GM23338 (cell line): ENCODE measurements around the gene GNAO1. TPM values are rescaled to one million over a fixed set of nuclear protein-coding genes. Genes with fewer than 3 reads are reported as not detected.

Experiments
- ATAC-seq: fragments of 200-7000 bp; cut with Tn5 transposase; 3 replicates; pipeline ENCODE4 v1.9.1; 2020
- DNase-seq: peaks from one replicate; pipeline ENCODE4 v3.0.0-alpha.2; 2015; ENCODE audit warnings: low spot score
- H2AFZ ChIP-seq: fragments of 200-600 bp; sonication (generic); 2 replicates; pipeline ENCODE4 v1.8.0; 2016; ENCODE audit warnings: antibody characterized with exemption, mild to moderate bottlenecking, moderate library complexity
- H3F3A ChIP-seq: fragments of 200-600 bp; sonication (generic); replicated peaks from 2 replicates; pipeline ENCODE4 v1.8.0; 2017; ENCODE audit warnings: antibody characterized with exemption, mixed run types, low read depth
- H3K27ac ChIP-seq: fragments of 200-600 bp; sonication (generic); 2 replicates; pipeline ENCODE4 v1.6.1; 2016; ENCODE audit warnings: low read depth
- H3K27me3 ChIP-seq: fragments of 200-600 bp; sonication (generic); 2 replicates; pipeline ENCODE4 v1.8.0; 2016; ENCODE audit warnings: mild to moderate bottlenecking, mixed run types, moderate library complexity; ENCODE audit not compliant: insufficient read depth
- H3K36me3 ChIP-seq: fragments of 200-600 bp; sonication (generic); 2 replicates; pipeline ENCODE4 v1.8.0; 2016; ENCODE audit warnings: mild to moderate bottlenecking; ENCODE audit not compliant: insufficient read depth
- H3K4me1 ChIP-seq: fragments of 200-600 bp; sonication (generic); 2 replicates; pipeline ENCODE4 v1.8.0; 2016; ENCODE audit warnings: mild to moderate bottlenecking, moderate library complexity; ENCODE audit not compliant: insufficient read depth
- H3K4me2 ChIP-seq: fragments of 200-600 bp; sonication (generic); 2 replicates; pipeline ENCODE4 v1.7.1; 2017; ENCODE audit warnings: mixed run types
- H3K4me3 ChIP-seq: fragments of 200-600 bp; sonication (generic); 2 replicates; pipeline ENCODE4 v1.6.1; 2016; ENCODE audit warnings: mixed run types
- H3K79me2 ChIP-seq: fragments of 200-600 bp; sonication (generic); replicated peaks from 2 replicates; pipeline ENCODE4 v1.8.0; 2017; ENCODE audit warnings: mild to moderate bottlenecking; ENCODE audit not compliant: insufficient read depth
- H3K9me2 ChIP-seq: fragments of 200-600 bp; sonication (generic); 2 replicates; pipeline ENCODE4 v1.8.0; 2017; ENCODE audit not compliant: insufficient read depth
- H4K20me1 ChIP-seq: fragments of 200-600 bp; sonication (generic); replicated peaks from 2 replicates; pipeline ENCODE4 v1.8.0; 2017; ENCODE audit warnings: mild to moderate bottlenecking; ENCODE audit not compliant: insufficient read depth
- H3K27ac Mint-ChIP-seq: 2 replicates; pipeline ENCODE4 v1.8.0; 2020; ENCODE audit warnings: inconsistent platforms, mild to moderate bottlenecking, moderate library complexity, mixed read lengths
- H3K27me3 Mint-ChIP-seq: 3 replicates; pipeline ENCODE4 v1.8.0; 2022; ENCODE audit warnings: low read depth, mild to moderate bottlenecking, moderate library complexity, mixed read lengths, inconsistent platforms; ENCODE audit not compliant: insufficient read depth, poor library complexity
- H3K36me3 Mint-ChIP-seq: 3 replicates; pipeline ENCODE4 v1.8.0; 2021; ENCODE audit warnings: low read depth, mild to moderate bottlenecking, inconsistent platforms, moderate library complexity, mixed read lengths
- H3K4me1 Mint-ChIP-seq: 3 replicates; pipeline ENCODE4 v1.8.0; 2020; ENCODE audit warnings: mild to moderate bottlenecking, inconsistent platforms, mixed read lengths
- H3K4me3 Mint-ChIP-seq: 3 replicates; pipeline ENCODE4 v1.8.0; 2021; ENCODE audit warnings: moderate library complexity, mild to moderate bottlenecking, inconsistent platforms, mixed read lengths
- H3K9me3 Mint-ChIP-seq: 3 replicates; pipeline ENCODE4 v1.8.0; 2020; ENCODE audit warnings: moderate library complexity, mild to moderate bottlenecking, inconsistent platforms, mixed read lengths
- CREB1 ChIP-seq: fragments of 250-450 bp; sonication (Bioruptor Pico); IDR thresholded peaks from 2 replicates; pipeline ENCODE4 v1.5.0; 2020; ENCODE audit warnings: low read depth, mild to moderate bottlenecking, moderate library complexity
- EZH2 ChIP-seq: fragments of 200-600 bp; sonication (generic); IDR thresholded peaks from one replicate; pipeline ENCODE4 v1.8.0; 2017; ENCODE audit warnings: antibody characterized with exemption, mild to moderate bottlenecking, low read depth; ENCODE audit not compliant: unreplicated experiment
- EZH2phosphoT487 ChIP-seq: fragments of 200-600 bp; sonication (generic); IDR thresholded peaks from one replicate; pipeline ENCODE4 v1.8.1; 2018; ENCODE audit warnings: antibody characterized with exemption; ENCODE audit not compliant: unreplicated experiment
- JUNB ChIP-seq: IDR thresholded peaks from one replicate; pipeline ENCODE4 v1.6.1; 2016; ENCODE audit warnings: antibody characterized with exemption; ENCODE audit not compliant: unreplicated experiment
- NANOG ChIP-seq: IDR thresholded peaks from 2 replicates; pipeline ENCODE4 v1.6.1; 2016; ENCODE audit warnings: antibody characterized with exemption, borderline replicate concordance
- POLR2AphosphoS5 ChIP-seq: IDR thresholded peaks from 2 replicates; pipeline ENCODE4 v1.6.1; 2016; ENCODE audit warnings: antibody characterized with exemption, low read depth
- STAT1 ChIP-seq: IDR thresholded peaks from one replicate; pipeline ENCODE4 v1.6.1; 2016; ENCODE audit warnings: antibody characterized with exemption; ENCODE audit not compliant: unreplicated experiment
- ZNF114 ChIP-seq: fragments of 250-450 bp; sonication (Bioruptor Pico); IDR thresholded peaks from 2 replicates; pipeline ENCODE4 v1.5.0; 2020; ENCODE audit warnings: mild to moderate bottlenecking, moderate library complexity
- ZNF331 ChIP-seq: fragments of 250-450 bp; sonication (Bioruptor Pico); IDR thresholded peaks from 2 replicates; pipeline ENCODE4 v1.5.0; 2020; ENCODE audit warnings: low read depth, mild to moderate bottlenecking, moderate library complexity
- polyA plus RNA-seq: library from polyadenylated mRNA; unstranded; fragments of >200 nt; fragmentation: Nextera tagmentation; extraction: Ambion mirVana; gene quantifications from 2 replicates; pipeline ENCODE4 v1.2.1, GENCODE V29; 2016
- total RNA-seq: library from RNA; depleted of rRNA; stranded (reverse); fragments of >200 nt; shearing (Covaris generic); gene quantifications from 2 replicates; pipeline ENCODE4 v1.2.3, GENCODE V29; 2014
- TF ChIP-seq, protein P1 (sequence below): IDR thresholded peaks from one replicate; pipeline ENCODE4 v1.6.1; 2018; ENCODE audit warnings: antibody characterized with exemption; ENCODE audit not compliant: unreplicated experiment
- TF ChIP-seq, protein P2 (sequence below), 2 experiments: fragments of 200-600 bp in 1 of 2; sonication (generic) in 1 of 2; conservative IDR thresholded peaks; 2 replicates each; pipeline versions ENCODE4 v1.5.1 to v1.6.1; 2016 to 2017; ENCODE audit warnings: antibody characterized with exemption in 2 of 2, low read depth in 2 of 2, mild to moderate bottlenecking in 2 of 2, moderate library complexity in 1 of 2
- TF ChIP-seq, protein P3 (sequence below): IDR thresholded peaks from 2 replicates; pipeline ENCODE4 v1.6.1; 2016; ENCODE audit warnings: antibody characterized with exemption

The GNAO1 gene
- total and polyA plus RNA-seq, 2 experiments from 2014 or later = 6.5 to 24.8 TPM

DNA sequence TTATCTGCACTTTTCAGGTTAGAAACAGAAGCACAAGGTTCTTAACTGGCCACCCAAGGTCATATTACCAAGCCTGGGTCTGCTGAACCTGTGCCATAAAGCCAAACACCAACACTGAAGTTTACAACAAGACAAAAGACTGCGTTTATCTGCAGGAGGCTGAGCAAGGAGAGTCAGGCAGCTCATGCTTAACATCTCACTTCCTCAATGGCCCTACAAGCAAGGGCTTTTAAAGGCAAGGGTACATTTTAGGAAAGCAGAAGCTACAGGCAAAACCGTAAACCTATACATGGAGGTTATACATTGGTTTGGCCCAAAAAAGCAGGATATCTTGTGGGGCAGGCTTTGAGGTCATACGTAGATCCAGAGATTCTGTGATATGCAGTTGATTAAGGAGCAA is 91.2 kb downstream of the GNAO1 start:
- Histone ChIP-seq H3K79me2 (no peaks in the 10 kb centered on the region), H3K4me1 (peaks cover 24% of the 10 kb centered on the region), H2AFZ (peak overlapping the region; percentile 35; the same call in 1 of the 2 replicates), H3K36me3 (no peaks in the 10 kb centered on the region), H3K9me2 (peaks cover 15% of the 10 kb centered on the region), H3K27me3 (no peaks in the 10 kb centered on the region), H3F3A (0 out of 2 replicates have a peak, but pooled peaks cover 3% of the 10 kb centered on the region), H3K27ac (peak overlapping the region; percentile 11), H3K4me2 (peak overlapping the region; percentile 23), H4K20me1 (no peaks in the 10 kb centered on the region), H3K4me3 (peak overlapping the region; percentile 3; the same call in 1 of the 2 replicates)
- TF ChIP-seq NANOG (no peak), ZNF331 (no peak), EZH2phosphoT487 (no peak), POLR2AphosphoS5 (no peak), EZH2 (no peak), JUNB (no peak), CREB1 (CRISPR knock-in tag) (no peak), STAT1 (no peak), ZNF114 (CRISPR knock-in tag) (no peak)
- TF ChIP-seq, protein P1, sequence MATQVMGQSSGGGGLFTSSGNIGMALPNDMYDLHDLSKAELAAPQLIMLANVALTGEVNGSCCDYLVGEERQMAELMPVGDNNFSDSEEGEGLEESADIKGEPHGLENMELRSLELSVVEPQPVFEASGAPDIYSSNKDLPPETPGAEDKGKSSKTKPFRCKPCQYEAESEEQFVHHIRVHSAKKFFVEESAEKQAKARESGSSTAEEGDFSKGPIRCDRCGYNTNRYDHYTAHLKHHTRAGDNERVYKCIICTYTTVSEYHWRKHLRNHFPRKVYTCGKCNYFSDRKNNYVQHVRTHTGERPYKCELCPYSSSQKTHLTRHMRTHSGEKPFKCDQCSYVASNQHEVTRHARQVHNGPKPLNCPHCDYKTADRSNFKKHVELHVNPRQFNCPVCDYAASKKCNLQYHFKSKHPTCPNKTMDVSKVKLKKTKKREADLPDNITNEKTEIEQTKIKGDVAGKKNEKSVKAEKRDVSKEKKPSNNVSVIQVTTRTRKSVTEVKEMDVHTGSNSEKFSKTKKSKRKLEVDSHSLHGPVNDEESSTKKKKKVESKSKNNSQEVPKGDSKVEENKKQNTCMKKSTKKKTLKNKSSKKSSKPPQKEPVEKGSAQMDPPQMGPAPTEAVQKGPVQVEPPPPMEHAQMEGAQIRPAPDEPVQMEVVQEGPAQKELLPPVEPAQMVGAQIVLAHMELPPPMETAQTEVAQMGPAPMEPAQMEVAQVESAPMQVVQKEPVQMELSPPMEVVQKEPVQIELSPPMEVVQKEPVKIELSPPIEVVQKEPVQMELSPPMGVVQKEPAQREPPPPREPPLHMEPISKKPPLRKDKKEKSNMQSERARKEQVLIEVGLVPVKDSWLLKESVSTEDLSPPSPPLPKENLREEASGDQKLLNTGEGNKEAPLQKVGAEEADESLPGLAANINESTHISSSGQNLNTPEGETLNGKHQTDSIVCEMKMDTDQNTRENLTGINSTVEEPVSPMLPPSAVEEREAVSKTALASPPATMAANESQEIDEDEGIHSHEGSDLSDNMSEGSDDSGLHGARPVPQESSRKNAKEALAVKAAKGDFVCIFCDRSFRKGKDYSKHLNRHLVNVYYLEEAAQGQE = no peak
- TF ChIP-seq, protein P2, sequence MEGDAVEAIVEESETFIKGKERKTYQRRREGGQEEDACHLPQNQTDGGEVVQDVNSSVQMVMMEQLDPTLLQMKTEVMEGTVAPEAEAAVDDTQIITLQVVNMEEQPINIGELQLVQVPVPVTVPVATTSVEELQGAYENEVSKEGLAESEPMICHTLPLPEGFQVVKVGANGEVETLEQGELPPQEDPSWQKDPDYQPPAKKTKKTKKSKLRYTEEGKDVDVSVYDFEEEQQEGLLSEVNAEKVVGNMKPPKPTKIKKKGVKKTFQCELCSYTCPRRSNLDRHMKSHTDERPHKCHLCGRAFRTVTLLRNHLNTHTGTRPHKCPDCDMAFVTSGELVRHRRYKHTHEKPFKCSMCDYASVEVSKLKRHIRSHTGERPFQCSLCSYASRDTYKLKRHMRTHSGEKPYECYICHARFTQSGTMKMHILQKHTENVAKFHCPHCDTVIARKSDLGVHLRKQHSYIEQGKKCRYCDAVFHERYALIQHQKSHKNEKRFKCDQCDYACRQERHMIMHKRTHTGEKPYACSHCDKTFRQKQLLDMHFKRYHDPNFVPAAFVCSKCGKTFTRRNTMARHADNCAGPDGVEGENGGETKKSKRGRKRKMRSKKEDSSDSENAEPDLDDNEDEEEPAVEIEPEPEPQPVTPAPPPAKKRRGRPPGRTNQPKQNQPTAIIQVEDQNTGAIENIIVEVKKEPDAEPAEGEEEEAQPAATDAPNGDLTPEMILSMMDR (conservative IDR thresholded peaks at IDR 0.05; ENCODE audit: low read depth in 2 of 2) = no peak
- TF ChIP-seq, protein P3, sequence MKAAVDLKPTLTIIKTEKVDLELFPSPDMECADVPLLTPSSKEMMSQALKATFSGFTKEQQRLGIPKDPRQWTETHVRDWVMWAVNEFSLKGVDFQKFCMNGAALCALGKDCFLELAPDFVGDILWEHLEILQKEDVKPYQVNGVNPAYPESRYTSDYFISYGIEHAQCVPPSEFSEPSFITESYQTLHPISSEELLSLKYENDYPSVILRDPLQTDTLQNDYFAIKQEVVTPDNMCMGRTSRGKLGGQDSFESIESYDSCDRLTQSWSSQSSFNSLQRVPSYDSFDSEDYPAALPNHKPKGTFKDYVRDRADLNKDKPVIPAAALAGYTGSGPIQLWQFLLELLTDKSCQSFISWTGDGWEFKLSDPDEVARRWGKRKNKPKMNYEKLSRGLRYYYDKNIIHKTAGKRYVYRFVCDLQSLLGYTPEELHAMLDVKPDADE = no peak
- H3K27ac Mint-ChIP-seq = peak overlapping the region; percentile 76
- peak overlapping the region; percentile 2; the same call in 1 of the 3 replicates for H3K4me3 Mint-ChIP-seq
- no peaks in the 10 kb centered on the region for H3K9me3 Mint-ChIP-seq
- peaks cover 15% of the 10 kb centered on the region for H3K36me3 Mint-ChIP-seq
- peaks cover 68% of the 10 kb centered on the region for H3K4me1 Mint-ChIP-seq
- H3K27me3 Mint-ChIP-seq = peaks cover 7% of the 10 kb centered on the region
- DNase-seq (no peak), ATAC-seq (no peak)
